PFSK-1 (cell line): ENCODE measurements around the gene GSTP1.

Experiments
- FOXP2 ChIP-seq: optimal IDR thresholded peaks from 2 replicates; pipeline ENCODE3; 2011; ENCODE audit warnings: borderline replicate concordance, control low read depth, inconsistent platforms; ENCODE audit not compliant: insufficient read depth; ENCODE audit errors: extremely low read length, extremely low read depth
- POLR2AphosphoS5 ChIP-seq: IDR thresholded peaks from 2 replicates; pipeline ENCODE4 v1.6.1; 2012; ENCODE audit warnings: low read depth, mild to moderate bottlenecking, control low read depth, low read length, moderate library complexity
- REST ChIP-seq, 2 experiments: IDR thresholded peaks; 2 replicates each; pipeline versions ENCODE4 v1.6.1 to v1.8.0; 2011 to 2012; ENCODE audit warnings: low read depth in 2 of 2, low read length in 2 of 2, control low read depth in 1 of 2, inconsistent platforms in 1 of 2, mild to moderate bottlenecking in 1 of 2, moderate library complexity in 1 of 2; ENCODE audit not compliant: insufficient read depth in 1 of 2
- SIN3A ChIP-seq: IDR thresholded peaks from 2 replicates; pipeline ENCODE4 v1.6.1; 2012; ENCODE audit warnings: mild to moderate bottlenecking, low read length, moderate library complexity, borderline replicate concordance; ENCODE audit not compliant: insufficient read depth
- TAF1 ChIP-seq: IDR thresholded peaks from 2 replicates; pipeline ENCODE4 v1.6.1; 2012; ENCODE audit warnings: low read length, control low read depth, borderline replicate concordance; ENCODE audit not compliant: insufficient read depth

- TF ChIP-seq POLR2AphosphoS5 (no peak), REST (IDR thresholded peaks at IDR 0.05; ENCODE audit: insufficient read depth in 1 of 2, low read depth in 2 of 2, low read length in 2 of 2) (no peak), SIN3A (no peak), TAF1 (no peak), FOXP2 (no peak)
Measured at GRCh38 chr11:67616431-67617242, 33.0 kb downstream of the GSTP1 start.
